GM13977 (cell line): ENCODE data around the gene OR3A2.
"Not testable (repeated sequence)": the region's sequence is repeated elsewhere in the genome, so short reads cannot be mapped to it uniquely, and the experiment has no call there.

Experiments
- DNase-seq: peaks from one replicate; pipeline ENCODE4 v3.0.0; 2012; ENCODE audit warnings: low spot score
- in situ Hi-C: fragments of 300-500 bp; cut with MboI; formaldehyde crosslinking; loops from one replicate; pipeline ENCODE4 v1.12.0; 2022; ENCODE audit warnings: low sequenced_read_pairs, low pct_unique_long_range_greater_than_20kb, mixed read lengths, inconsistent platforms; ENCODE audit not compliant: unreplicated experiment
- TF ChIP-seq, protein P1 (sequence below): IDR thresholded peaks from 2 replicates; pipeline ENCODE4 v1.5.1; 2012; ENCODE audit warnings: mild to moderate bottlenecking, control low read depth; ENCODE audit not compliant: insufficient read depth; ENCODE audit errors: extremely low read depth, missing control alignments

The OR3A2 gene

GRCh38 chr17:3385869-3386816, at the start of gene OR3A2:
Gene OR3A2, minus strand, starts transcription at chr17:3386308.
- in situ Hi-C loops, result no loop called here
- DNase-seq, result no peak
- TF ChIP-seq, protein P1, sequence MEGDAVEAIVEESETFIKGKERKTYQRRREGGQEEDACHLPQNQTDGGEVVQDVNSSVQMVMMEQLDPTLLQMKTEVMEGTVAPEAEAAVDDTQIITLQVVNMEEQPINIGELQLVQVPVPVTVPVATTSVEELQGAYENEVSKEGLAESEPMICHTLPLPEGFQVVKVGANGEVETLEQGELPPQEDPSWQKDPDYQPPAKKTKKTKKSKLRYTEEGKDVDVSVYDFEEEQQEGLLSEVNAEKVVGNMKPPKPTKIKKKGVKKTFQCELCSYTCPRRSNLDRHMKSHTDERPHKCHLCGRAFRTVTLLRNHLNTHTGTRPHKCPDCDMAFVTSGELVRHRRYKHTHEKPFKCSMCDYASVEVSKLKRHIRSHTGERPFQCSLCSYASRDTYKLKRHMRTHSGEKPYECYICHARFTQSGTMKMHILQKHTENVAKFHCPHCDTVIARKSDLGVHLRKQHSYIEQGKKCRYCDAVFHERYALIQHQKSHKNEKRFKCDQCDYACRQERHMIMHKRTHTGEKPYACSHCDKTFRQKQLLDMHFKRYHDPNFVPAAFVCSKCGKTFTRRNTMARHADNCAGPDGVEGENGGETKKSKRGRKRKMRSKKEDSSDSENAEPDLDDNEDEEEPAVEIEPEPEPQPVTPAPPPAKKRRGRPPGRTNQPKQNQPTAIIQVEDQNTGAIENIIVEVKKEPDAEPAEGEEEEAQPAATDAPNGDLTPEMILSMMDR, result no peak

DNA sequence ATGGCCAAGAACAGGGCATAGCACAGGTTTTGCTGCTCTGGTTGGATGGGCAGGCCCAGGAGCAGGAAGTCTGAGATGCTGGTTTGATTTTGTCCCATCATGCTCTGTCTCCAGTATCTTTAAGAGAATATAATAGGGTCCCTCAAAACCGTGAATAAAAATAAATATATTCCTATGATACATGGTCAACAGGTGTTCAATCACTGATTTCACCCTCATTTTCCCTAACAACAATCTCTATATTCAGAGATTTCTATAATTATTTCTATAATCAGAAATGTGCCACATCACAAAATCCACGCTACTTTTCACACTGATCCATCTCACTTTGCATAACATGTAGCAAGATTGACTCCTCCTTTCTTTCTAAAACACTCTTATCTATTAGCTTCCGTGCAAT, 47.6 kb upstream of the OR3A2 start, which contains the start of gene OR1E2:
TSS of gene OR1E2 (minus strand) at position 101 of the 400 bp plus-strand sequence. CDS start at position 101, 0 bp downstream.
- no peak for DNase-seq
- TF ChIP-seq, protein P1, result no peak
- in situ Hi-C loops, result no loop called here

- in situ Hi-C loops, DNase-seq: not testable (repeated sequence)
Observed at GRCh38 chr17:3433215-3433614, 47.1 kb upstream of the OR3A2 start.

DNA sequence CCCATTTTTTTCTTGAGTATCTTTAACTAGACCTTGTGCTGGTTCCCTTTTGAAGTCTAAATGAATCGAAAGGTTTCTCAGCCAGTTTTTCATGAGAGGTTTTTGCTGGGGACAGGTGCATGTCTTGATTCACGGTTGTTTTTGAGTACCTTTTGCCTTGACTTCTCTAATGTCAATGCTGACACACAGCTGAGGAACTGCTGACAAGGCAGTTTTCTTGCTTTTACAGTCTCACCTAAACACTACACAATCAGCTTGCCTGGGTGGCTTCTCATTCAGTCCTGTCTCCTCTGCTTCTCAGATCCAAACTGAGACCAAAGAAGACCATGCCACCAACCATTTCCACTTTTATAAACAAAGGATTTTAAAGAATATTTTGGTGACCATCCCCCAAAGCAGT, 32.1 kb upstream of the OR3A2 start:
- in situ Hi-C loops, result no loop called here
- TF ChIP-seq, protein P1, result no peak
- DNase-seq, result no peak

DNA sequence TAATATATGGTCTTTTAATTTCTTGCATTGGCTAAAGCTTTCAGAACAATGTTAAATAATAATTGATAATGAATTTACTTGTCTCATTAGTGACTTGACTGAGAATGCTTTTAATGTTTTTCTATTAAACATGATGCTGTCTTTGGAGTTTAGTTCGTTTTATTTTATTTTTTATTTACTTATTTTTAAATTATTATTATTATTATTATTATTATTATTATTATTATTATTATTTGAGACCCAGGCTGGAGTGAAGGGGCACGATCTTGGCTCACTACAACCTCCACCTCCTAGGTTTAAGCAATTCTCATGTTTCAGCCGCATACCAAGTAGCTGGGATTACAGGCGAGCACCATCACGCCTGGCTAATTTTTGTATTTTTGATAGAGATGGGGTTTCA, 29.5 kb upstream of the OR3A2 start:
- in situ Hi-C loops, result no loop called here
- TF ChIP-seq, protein P1, result no peak
- DNase-seq, result no peak

DNA sequence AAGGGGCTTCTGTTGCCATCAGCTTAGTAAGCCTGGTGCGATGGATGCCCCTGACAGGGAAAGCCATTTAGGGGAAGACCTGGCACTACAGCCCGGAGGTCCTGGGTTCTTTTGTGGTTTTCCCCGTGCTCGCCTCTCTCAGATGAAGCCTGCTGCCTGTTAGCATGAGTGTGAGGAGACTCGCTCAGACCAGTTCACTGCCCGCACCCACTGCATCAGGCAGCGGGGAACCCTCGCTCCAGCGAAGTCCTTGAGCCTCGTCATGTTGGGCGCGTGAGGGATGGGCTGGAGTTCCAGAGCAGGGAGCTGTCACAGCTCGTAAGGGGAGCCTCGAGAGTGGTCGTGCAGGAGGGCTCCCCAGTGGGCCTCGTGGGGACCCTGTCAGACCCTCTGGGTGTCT, 26.1 kb upstream of the OR3A2 start:
- DNase-seq, in situ Hi-C loops: not testable (repeated sequence)

- in situ Hi-C loops, result no loop called here
- no peak for DNase-seq
- TF ChIP-seq, protein P1, result no peak
Observed at GRCh38 chr17:3411070-3411469, 25.0 kb upstream of the OR3A2 start, which contains the start of gene OR3A3. Gene OR3A3, plus strand, starts transcription at chr17:3411370.

GRCh38 chr17:3403856-3404255, 17.7 kb upstream of the OR3A2 start:
- in situ Hi-C loops, DNase-seq: not testable (repeated sequence)
